Gastrocnemius medialis (tissue), 4 donors: ENCODE data around the gene GLYR1.

ENCODE experiments used
- POLR2A ChIP-seq, 2 donors: fragments of 450-650 bp; IDR thresholded peaks; one replicate each; pipeline ENCODE4 v1.6.1; 2017; ENCODE audit warnings: antibody characterized with exemption in 2 of 2, mild to moderate bottlenecking in 2 of 2, moderate library complexity in 2 of 2
- TF ChIP-seq, protein P1 (sequence below), 5 experiments: fragments of 450-650 bp in 3 of 5; fragments of 200-600 bp in 2 of 5; sonication (generic) in 2 of 5; IDR thresholded peaks in 4 of 5; conservative IDR thresholded peaks in 1 of 5; 1 replicate in 4 of 5; 2 replicates in 1 of 5; pipeline ENCODE4 v1.5.1; 2016 to 2019; ENCODE audit warnings: antibody characterized with exemption in 5 of 5, mild to moderate bottlenecking in 3 of 5, moderate library complexity in 3 of 5

DNA sequence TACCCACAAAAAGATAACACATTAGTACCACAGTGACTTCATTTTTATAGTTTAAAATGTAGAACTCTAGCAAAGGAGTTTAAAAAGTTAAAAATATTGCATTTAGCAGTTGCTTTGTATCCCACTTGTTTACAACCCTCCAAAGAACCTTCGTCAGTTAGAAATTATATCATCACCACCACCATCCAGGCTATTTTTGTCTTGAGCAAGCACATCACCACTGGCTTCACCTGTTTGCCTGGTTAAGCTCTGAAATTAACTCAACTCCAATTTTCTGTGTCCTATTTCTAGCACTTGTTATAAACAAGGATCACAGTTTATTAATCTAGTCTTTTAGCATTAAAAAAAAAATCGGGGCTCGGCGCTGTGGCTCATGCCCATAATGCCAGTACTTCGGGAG lies 6.1 kb downstream of the GLYR1 start:
- TF ChIP-seq, protein P1, sequence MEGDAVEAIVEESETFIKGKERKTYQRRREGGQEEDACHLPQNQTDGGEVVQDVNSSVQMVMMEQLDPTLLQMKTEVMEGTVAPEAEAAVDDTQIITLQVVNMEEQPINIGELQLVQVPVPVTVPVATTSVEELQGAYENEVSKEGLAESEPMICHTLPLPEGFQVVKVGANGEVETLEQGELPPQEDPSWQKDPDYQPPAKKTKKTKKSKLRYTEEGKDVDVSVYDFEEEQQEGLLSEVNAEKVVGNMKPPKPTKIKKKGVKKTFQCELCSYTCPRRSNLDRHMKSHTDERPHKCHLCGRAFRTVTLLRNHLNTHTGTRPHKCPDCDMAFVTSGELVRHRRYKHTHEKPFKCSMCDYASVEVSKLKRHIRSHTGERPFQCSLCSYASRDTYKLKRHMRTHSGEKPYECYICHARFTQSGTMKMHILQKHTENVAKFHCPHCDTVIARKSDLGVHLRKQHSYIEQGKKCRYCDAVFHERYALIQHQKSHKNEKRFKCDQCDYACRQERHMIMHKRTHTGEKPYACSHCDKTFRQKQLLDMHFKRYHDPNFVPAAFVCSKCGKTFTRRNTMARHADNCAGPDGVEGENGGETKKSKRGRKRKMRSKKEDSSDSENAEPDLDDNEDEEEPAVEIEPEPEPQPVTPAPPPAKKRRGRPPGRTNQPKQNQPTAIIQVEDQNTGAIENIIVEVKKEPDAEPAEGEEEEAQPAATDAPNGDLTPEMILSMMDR (IDR thresholded peaks at IDR 0.05 in 4 of 5, conservative IDR thresholded peaks at IDR 0.05 in 1 of 5): no peak
- no peak for TF ChIP-seq POLR2A (IDR thresholded peaks at IDR 0.05)
